Superior temporal gyrus (tissue), 1 donor: ENCODE measurements around the gene CADPS2.

ENCODE experiments used
- DNase-seq: peaks from one replicate; pipeline ENCODE4 v3.0.0-alpha.2; 2016; ENCODE audit errors: extremely low spot score

The CADPS2 gene

DNA sequence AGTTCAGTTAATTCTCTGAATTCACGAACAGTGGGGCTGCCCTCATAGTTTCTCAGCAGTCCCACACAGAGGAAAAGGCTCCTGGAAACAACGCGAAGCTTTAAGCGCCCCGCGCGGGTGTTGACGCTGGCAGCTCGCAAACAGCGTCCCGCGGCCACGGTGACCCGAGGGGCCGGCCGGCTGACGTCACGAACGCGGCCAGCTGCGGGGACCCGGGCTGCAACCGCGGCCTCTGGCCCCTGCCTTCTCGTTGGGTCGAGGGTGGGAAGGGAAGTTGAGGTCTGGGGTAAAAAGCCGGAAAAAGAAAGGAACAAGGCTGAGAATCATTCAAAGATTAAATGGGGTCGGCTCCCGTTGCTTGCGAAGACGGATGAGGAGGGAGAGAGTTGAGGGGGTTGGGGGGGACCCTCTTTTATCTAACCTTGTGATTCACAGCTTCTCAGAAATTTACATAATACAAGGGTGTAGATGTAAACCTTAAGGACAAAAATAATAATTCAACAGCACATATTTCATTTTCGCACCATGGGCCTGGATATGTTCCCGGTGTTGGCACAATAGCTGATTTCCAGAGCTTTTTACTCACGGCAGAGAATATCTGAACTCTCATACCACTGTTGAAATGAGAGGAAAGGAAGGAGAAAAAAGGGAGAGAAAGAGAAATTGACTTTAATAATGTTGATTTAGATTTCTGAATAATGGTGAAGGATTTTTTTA lies 574.4 kb downstream of the CADPS2 start:
- DNase-seq, result no peak

- no peak for DNase-seq
Measured at GRCh38 chr7:122311050-122311700, 575.1 kb downstream of the CADPS2 start.

DNA sequence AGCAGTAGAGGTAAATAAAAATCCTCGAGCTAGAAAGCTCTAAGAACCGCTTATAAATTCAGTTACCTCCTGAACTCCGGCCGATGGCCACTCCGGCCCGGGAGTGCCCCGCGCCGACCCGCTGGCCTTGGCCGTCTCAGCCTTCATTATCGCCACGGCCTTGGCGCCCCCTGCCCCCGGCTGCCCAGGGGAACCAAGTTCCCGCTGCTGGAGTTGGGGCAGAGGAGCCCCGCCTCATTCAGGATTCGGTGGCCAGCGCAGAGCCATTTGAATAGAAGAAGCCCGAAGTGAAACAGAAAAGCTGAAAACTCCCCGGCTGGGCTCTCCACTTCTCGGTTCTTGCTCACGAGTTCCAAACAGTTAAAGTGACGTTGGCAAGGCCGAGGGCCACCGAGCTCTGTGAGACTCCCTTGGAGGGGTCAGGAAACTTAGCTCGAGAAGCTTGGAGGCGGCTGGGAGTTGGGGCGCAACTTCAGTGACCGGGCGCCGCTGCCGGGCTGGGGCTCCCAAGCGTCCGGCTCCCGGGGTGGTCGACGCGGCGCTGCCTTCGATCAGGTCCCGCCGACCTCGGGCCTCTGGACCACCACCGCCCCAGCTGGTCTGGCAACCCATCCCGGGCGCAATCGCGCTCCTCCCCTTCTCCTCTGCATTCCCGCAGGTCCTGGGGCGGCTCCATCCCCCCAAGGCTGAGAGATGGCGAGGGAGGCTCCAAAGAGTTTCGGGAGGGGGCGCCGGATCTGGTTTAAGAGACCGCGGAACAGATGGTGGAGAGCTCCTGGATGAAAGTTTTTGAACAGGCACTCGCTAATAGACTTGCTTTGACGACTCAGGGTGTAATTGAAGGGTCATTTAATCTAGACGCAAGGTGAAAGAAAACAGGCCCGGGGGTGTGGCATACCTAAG lies 575.9 kb downstream of the CADPS2 start:
- no peak for DNase-seq

DNA sequence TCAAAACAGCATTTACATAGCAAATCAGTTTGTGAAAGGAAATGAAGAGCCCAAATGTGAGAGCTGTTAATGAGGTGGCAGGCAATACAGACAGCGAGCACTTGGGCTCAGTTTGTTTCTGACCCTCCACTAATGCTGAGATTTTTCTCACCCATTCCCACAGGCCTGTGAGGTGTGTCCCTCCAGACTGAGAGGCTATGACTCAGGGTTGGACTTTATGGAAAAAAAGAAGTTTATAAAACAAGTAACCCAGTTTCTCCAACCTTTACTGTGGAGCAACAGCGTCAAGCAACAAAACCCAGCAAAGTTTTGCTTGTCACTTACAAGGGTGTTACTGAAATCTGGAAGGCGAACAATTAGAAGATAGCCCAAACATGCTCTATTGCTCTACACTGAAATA lies 576.8 kb downstream of the CADPS2 start:
- DNase-seq, result no peak

DNA sequence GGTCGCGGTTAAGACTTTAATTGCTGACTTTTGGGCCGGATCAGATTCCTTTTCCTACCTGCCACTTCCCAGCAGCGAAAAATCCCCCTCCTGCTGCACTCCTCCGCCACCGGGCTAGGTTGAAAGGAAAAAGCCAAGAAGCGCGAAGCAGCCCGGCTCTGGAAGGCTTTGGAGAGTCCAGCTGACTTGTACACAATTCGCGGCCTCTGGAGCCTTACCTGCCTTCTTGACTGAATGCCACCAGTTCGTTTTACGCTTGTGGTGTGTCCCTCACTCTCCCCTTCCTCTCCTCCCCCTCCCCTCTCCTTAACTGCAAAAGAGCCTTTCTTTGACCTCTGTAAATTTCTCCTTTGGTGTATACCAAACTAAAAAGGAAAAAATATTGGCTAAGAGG lies 579.0 kb downstream of the CADPS2 start:
- DNase-seq, result no peak

DNA sequence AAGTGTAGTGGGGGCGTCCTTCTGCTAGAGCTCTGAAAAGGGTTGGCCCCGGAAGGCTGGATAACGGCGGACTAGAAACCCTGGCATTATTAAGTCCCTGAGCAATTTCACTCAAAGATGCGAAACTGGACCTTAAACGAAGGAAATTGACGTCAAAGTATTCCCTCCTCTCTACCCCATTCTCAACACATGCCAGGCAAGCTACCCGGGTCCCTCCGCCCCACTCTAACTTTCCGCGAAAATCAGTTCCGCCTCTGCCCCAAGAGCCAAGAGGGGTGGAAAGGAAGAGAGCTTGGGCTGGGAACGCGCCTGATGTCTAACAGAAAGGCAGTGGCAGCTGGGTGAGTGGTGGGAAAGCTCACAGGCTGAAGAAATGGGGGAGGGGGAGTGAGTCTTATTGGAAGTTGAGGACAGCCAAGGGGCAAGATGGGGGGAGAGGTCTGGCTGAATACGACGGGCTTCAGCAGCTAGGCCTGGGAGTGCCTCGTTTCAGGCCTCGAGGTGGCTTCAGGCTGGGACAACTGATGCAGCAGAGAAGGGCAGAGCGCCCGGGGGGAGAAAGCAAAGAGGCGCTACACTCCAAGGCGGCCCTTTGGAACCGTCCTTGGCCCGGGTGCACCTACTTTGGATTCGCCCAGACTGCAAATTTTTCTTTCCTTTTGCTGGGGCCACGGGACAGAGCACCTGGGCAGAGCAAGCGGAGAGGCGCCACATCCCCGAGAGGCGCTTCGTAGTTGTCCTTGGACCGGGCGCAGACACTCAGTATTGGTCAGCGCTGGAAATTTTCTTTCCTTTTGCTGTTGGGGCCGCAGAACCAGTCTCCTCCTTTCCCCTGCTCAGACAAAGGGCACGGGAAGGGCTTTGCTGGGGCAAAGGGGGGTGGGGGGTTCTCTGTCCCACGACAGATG lies 579.7 kb downstream of the CADPS2 start:
- DNase-seq, result no peak

GRCh38 chr7:122305475-122306319 lies 580.6 kb downstream of the CADPS2 start:
- no peak for DNase-seq

GRCh38 chr7:122304996-122305421 lies 581.3 kb downstream of the CADPS2 start:
- no peak for DNase-seq

DNA sequence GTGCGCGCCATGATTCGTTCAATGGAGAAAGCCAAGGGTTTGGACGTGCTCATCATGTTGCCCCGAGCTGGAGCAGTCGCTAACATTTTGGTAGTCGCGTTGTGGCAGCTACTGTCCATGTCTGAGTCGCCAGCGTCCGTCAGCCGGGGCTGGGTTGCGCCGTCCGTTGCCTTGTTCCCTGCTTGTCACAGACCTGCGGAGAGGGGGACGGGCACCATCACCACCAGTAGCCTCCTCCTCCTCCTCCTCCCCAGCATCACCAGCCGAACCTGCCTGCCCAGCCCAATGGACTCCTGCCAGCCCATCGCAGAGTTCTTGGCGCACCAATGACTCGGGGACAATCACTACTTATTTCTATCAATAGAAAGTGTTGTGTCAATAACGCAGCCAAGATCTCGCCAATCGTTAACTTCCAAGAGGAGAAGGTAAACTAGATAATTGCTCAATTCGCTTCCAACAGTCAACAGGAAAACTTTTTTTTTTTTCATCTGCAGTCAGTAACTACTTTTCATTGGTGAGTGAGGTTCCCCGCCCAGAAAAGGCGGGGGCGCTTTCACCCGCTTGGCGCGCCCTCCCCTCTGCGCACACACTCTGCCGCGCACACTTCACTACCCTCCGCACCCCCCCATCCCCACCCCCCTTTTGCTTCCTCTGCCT lies 581.8 kb downstream of the CADPS2 start, which contains the start of gene FEZF1:
Gene FEZF1 (minus strand): TSS at position 432 of the 657 bp plus-strand sequence. CDS start 313 bp downstream, at position 119.
- DNase-seq, result no peak

DNA sequence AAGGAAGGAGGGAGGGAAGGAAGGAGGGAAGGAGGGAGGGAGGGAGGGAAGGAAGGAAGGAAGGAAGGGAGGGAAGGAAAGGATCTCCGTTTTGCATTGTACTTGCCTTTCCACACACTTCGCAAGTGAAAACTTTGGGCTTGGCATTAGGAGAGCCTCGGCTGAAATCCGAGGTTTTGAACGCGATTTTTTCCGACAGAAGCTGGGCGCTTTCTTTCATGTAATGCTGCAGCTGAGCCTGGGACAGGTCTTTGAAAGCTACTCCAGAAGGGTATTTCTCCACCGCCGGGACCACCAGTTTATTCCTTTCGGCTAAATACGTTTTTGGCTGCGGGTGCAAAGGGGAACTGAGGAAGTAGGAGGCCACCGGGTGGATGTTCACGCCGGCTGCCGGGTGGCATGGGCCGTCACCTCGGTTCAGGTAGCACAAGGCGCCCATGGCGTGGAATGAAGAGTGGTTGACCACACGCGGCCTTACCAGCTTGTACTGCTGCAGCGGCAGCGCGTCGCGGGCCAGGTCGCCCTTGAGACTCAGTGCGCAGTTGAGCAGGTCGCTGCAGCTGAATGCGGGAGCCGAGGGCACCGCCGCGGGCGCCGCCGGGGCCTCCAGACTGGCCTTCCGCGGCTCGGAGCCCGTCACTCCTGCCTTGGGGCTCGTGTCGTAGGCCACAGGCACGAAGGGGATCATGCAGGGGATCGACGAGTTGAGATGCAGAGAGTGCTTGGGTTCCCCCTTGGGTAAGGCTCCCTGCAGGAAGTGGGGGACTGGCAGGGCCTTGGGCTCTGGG lies 582.5 kb downstream of the CADPS2 start:
- DNase-seq, result no peak

DNA sequence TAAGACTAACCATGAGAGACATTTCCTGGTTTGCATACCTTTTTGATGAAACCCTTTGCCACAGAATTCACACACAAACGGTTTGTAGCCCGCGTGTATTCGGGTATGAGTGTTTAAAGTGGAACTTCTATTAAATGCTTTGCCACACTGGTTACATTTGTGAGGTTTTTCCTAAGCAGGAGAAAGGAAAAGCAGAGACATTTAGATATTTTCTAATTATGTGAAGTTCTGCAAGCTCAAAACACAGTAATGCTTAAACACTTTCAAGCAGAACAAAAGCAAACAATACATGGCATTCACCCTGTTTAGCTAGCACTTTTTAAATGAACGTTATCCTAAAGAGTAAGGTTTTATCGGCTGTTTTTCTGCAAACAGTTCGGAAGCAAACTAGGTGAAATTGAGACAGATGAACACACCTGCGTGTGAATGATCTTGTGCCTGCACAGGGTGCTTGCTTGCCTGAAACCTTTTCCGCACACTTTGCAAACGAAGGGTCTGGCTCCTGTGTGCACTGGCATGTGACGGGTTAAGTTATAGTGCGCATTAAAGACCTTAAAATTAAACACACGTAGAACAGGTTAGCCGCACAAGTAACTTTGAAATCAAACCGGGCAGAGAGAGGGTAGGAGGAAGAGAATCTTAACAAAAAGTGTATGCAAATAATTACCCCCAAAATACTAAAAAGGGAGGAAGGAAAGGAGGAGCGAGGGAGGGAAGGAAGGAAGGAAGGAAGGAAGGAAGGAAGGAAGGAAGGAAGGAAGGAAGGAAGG lies 583.3 kb downstream of the CADPS2 start:
- DNase-seq, result no peak

DNA sequence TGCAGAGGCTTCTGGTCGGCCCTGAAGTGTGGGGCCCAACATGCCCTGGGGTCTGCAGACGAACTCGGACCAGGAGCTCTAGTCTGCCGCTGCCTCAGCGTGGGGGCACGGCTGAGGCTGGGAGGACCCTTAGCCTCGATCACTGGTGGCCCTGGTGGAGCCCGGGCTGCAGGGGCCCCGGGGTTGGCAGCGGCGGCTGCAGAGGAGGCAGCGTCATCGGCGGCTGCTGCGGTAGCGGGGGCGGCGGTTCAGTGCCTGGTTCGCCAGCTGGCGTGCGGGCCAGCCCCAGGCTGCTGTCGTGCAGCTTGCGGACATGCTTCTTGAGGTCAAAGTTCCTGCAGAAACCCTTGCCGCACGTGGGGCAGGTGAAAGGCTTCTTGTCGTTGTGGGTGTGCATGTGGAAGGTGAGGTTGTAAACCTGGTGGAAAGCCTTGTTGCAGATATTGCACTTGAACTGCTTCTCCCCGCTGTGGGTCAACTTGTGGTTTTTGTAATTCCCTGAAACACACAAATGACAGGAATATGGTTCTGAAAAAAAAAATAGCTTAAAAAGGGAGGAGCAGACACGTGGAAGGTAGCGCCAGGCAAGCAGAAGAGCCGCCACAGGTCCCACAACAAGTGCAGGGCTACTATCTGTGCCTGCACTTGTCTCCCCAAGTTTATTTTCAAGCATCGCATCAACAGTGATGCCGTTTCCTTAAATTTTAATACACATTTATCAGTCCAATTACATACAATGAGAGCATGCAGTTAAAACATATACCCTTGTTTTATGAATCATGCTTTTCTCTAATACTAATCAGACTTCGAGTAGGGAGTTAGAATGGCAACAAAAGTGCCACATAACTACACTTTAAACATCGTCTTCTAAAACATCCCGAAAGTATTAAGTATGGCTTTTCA lies 584.2 kb downstream of the CADPS2 start:
- DNase-seq, result no peak

GRCh38 chr7:122300956-122301833 lies 585.1 kb downstream of the CADPS2 start:
- DNase-seq, result no peak

GRCh38 chr7:122300211-122300932 lies 585.9 kb downstream of the CADPS2 start:
- no peak for DNase-seq

DNA sequence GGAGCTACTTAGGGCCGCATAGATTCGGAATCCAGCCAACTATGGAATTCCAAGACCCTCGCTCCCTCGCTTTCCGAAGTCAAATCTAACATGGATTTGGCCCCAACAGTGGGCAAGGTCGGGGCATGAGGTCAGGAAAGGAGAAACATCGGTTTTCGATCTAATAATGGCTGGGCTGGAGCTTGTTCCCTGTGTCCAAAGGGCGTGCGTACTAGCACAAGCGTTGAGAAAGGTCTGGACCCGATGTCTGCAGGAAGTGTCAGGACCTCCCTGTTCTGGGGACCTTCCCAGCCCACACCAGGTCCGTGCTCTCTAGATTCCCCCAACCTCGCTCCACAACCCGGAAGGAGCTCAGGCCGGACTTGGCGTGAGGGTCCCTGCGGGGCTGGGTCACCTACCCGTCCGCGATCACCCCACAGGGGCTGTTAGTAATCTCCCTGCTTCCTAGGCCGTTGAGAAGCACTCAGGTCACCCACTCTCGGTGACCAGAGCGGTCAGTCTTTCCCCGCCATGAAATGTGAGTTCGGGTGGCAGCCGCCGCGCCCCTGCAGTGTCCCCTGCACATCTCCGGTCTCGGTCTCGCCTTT lies 586.5 kb downstream of the CADPS2 start:
- no peak for DNase-seq
